ENCODE data around the gene IL18BP.

Gene IL18BP

DNA sequence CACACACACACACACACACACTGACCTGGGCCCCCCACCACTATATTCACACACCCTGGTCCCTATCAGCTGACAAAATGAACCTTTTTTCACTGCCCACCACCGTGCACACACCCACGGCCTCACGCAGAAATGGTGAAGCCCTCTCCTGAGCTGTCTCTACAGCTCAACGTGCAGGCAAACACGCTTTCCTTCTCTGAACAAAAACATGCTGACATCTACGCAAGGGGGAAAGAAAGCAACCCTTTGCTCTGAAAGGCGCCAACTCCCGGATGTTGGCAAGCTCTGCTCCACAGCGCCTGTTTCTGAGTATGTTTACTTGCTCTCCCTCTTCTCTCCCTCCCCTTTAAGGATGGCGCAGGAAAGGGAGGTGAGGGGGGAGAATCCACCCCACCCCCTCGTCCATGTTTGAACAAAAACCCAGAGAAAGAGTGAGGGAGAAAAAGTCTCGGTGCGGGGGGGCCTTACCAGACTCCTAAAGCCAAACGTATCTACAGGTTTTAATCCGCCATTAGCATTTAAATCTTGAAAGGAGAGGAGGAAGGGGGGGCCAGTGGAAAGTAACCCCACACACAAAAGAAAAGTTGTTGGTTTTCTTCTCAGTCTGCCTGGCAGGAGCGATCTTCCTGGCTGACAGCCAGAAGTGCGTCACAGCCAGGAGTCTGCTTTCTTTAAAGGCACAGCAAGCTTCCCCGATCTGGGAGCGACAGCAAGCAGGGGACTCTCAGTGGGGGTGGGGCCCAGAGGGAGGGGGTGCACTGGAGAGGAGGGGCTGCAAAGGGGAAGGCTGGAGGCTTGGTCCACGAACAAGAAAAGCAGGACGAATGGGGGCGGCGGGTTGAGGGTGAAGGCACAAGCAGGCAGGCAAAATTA lies 42.0 kb downstream of the IL18BP start:
- H3K27me3 Mint-ChIP-seq = no peaks in the 10 kb centered on the region
- H3K36me3 Mint-ChIP-seq (ENCODE audit: low read depth) = peaks cover 10% of the 10 kb centered on the region
- H3K9me3 Mint-ChIP-seq = no peaks in the 10 kb centered on the region
- H3K4me3 Mint-ChIP-seq = no peak overlapping the region
- no peak overlapping the region for H3K27ac Mint-ChIP-seq
- H3K4me1 Mint-ChIP-seq (ENCODE audit: low read depth) = peaks cover 44% of the 10 kb centered on the region

DNA sequence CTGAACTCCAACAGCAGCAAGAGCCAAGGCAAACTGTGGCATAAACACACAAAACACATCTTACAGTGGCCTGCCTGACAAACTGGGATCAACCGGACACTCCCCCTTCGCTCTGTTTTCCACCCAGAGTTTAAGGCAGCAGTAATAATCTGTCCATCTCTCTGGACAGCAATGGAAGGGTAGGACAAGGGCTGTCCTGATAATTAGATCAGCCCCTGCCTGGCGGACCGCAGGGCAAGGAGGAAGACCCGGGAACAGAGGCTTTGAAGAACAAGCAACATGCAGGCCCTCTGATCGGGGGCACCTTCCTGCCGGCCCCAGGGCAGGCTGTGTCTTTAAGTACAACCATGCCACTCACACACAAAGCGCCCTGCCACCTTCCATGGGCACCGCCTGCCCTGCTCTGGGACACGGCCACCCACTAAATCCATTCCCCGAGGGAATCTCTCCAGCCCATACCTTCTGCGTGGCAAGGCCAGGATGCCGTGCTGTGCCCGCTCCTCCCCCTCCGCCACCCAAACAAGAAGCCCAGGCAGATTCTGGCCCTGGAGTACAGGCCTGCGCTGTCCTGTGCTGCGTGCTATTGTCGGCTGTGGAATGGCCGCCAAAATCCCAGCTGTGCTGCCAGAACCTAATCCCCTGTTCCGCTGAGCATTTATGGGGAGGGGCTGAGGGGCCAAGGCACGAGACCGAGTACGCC lies 42.8 kb downstream of the IL18BP start:
- H3K36me3 Mint-ChIP-seq (ENCODE audit: low read depth) = peaks cover 5% of the 10 kb centered on the region
- H3K9me3 Mint-ChIP-seq = no peaks in the 10 kb centered on the region
- peaks cover 36% of the 10 kb centered on the region for H3K4me1 Mint-ChIP-seq (ENCODE audit: low read depth)
- no peak overlapping the region for H3K27ac Mint-ChIP-seq
- no peak overlapping the region for H3K4me3 Mint-ChIP-seq
- no peaks in the 10 kb centered on the region for H3K27me3 Mint-ChIP-seq

DNA sequence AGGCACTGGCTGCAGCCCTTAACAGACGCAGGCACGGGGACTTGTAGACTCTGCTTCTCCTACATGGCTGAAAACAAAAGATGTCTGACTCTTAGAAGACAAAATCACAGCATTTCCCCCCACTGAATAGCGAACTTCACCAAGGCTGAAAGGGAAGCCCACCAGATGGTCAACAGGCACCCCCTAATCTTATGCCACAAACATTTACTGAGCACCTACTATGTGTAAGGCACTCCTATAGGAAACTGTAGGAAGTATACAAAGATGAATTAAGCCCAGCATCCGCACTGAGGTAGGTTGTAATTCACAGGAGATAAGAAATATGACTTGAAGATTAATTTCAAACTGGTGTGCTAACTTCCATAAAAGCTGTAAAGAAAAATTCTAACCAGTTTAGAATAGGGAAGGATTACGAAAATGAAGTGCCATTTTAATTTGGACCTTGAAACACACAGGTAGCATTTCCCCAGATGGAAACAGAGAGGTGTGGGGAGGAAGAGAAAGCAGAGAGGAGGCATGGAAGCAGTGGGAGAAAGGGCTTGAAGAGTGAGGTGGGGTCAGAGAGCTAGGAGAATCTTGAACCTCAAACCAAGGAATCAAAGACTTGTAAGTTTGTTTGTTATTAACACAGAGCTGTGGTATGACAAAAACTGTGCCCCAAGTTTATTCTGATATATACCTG lies 43.5 kb downstream of the IL18BP start:
- Mint-ChIP-seq H3K27ac (no peak overlapping the region), H3K9me3 (no peaks in the 10 kb centered on the region), H3K27me3 (no peaks in the 10 kb centered on the region)

DNA sequence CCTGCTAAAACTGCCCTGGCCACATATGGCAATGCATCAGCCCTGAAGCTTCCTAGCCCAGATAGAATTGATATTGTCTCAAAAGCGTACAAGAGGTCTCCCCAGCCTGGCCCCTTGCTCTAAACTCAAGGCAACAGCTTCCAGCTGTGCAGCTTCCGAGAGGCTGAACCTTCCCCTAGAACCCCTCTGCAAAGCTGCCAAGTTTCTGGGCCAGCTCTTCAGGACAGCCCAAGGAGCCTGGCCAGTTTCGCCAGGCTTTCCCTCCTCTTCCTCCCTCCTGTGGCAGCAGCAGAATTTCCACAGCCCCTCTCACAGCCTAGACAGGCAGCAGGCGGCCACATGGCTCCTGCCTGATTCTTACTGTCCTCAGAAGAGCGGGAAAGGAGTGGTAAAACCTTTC lies 47.1 kb downstream of the IL18BP start:
- H3K4me1 Mint-ChIP-seq (ENCODE audit: low read depth) = peaks cover 30% of the 10 kb centered on the region
- no peaks in the 10 kb centered on the region for H3K27me3 Mint-ChIP-seq
- H3K9me3 Mint-ChIP-seq = no peaks in the 10 kb centered on the region
- no peak overlapping the region for H3K27ac Mint-ChIP-seq
- no peak overlapping the region for H3K4me3 Mint-ChIP-seq
- peaks cover 16% of the 10 kb centered on the region for H3K36me3 Mint-ChIP-seq (ENCODE audit: low read depth)

More for the DNA sequence above, 43.5 kb downstream of the IL18BP start:
- peaks cover 30% of the 10 kb centered on the region for H3K4me1 Mint-ChIP-seq (ENCODE audit: low read depth)
- H3K4me3 Mint-ChIP-seq = no peak overlapping the region
- no peaks in the 10 kb centered on the region for H3K36me3 Mint-ChIP-seq (ENCODE audit: low read depth)

DNA sequence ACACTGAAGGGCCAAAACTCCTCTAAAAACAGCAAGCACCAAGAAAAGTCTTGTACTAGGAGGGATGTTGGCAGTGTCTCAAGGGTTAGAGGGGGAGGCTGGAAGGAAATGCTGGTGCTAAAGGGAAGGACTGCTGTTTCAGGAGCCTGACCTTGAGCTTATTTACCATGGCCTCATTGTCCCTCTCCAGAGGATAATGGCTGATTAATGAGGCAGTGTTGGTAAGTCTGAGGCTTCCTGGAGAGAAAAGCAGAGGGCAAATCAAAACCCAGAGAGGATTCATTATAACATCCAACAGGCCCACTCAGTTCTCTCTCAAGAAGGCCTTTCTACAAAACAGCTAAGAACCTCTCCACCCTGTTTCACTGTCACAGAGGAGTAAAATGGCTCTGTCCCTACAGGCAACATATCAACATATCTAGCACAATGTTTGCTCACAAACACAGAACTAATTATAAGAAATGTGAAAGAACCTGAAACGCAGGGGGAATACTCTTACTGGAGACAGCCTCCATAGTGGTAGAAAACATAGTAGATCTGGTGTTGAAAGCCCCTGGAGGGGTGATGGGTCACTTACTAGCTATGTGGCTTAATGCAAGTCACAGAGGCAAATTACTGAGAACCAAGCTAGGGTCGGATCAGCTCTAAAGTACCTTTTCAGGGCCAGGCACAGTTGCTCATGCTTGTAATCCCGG lies 50.2 kb downstream of the IL18BP start:
- H3K9me3 Mint-ChIP-seq = no peaks in the 10 kb centered on the region
- H3K36me3 Mint-ChIP-seq (ENCODE audit: low read depth) = peaks cover 23% of the 10 kb centered on the region
- H3K4me1 Mint-ChIP-seq (ENCODE audit: low read depth) = peaks cover 8% of the 10 kb centered on the region
- H3K4me3 Mint-ChIP-seq = no peak overlapping the region
- H3K27me3 Mint-ChIP-seq = no peaks in the 10 kb centered on the region
- H3K27ac Mint-ChIP-seq = no peak overlapping the region

Measured in stimulated activated naive CD8-positive, alpha-beta T cell treated with anti-CD3 and anti-CD28 coated beads, Interleukin-15, Interleukin-2, amounts not matched to agents 100 ng/mL and 50 ng/mL, for 24 hours (primary cell).